NCI-H2029 (cell line): ENCODE results near the gene ZSCAN31.

Experiments
- DNase-seq: peaks from one replicate; lab custom pipeline; 2025; lab: John Stamatoyannopoulos, UW

Gene ZSCAN31

DNA sequence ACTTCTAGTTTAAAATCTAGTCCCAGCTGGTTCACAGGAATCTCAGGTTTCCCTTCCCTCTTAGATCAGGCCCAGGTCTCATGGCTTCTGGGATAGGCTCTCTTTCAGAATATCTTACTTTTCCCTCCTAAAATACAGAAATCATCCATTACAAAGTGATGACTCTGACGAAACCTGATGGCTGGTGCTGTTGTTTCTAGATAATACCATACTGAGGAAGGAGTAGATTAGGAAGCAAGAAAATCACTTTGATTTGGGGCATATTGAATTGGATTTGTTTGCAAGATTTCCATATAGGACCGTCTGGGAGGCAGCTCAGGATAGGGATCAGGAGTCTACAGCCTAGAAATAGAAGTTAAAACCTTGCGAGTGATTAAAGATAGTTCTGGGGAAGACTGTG is 17.4 kb upstream of the ZSCAN31 start:
- no peak for DNase-seq

DNA sequence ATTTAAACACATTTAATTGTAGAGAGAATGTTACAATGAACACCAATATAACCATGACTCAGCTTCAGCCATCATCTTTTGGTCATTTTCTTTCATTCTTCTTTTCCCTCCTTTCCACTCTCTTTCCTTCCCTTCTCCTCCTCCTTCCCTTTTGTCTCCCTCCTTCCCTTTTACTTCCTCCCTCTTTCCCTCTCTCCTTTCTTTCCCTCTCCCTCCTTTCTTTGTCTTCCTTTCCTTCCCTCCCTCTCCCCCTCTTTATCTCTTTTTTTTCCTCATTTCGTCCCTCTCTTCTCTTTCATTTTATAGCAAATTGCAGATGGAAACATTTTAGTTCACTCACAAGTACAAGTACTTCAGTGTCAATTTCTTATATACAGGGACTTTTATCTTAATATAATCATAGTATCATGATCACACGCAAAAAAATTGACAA is 15.6 kb upstream of the ZSCAN31 start:
- DNase-seq = no peak

DNA sequence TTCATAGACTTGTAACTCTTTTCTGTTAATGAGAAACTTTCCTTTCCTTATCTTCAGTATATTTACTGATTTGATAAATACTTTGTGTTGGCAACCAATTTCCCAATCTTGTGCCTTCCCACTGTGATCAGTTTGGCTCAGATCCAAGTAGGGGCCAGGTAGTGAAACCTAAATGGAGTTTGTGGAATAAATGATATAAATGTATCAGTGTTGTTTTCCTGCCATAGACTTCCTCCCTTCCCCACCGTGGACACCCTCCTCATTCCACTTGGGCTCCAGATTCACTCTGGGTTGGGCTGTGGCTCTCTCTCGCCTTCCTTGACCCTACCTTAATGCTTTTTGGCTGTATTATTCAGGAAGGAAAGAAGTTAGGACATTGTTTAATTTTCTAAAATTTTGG is 15.1 kb upstream of the ZSCAN31 start:
- no peak for DNase-seq

DNA sequence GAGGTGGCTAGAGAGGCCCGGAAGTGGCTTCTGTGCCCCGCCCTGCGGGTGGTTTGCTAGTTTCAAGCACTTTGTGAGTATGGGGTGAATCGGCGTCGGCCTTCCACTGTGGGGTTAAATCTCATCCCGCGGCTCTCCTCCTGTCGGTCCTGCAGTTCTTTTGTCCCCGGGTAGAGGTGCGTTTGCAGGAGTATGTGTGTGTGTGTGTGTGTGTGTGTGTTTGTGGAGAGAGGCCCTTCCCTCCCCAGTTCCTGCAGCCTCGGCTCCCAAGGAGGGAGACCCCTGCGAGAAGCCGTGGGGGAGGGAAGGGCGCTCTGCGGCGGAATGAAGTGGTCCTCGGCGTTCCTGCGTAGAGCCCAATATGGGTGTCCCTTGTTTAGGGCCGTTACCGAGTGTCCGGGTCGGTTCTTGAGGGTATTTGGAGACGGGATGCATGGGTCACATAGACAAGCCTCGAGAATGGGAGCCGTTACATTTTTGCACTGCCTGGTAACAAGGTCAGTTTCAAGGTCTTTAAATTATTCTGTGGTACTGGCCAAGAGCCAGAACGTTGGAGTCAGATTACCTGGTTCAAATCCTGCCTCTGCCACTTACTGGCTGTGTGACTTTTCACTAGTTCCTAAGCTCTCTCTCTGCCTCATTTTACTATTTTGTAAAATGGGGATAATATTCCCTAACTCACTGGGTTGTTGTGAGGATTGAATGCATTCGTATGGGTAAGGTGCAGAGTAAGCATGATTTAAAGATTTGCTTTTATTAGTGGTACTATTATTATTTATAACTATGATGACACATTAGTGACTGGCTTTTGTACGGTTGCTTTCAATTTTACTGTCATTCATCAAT is 14.2 kb upstream of the ZSCAN31 start, which contains the start of gene ZKSCAN3:
TSS of gene ZKSCAN3 (plus strand) at position 56 of the 846 bp plus-strand sequence. CDS start 9,640 bp downstream, outside the sequence.
- DNase-seq = peak; percentile 88

DNA sequence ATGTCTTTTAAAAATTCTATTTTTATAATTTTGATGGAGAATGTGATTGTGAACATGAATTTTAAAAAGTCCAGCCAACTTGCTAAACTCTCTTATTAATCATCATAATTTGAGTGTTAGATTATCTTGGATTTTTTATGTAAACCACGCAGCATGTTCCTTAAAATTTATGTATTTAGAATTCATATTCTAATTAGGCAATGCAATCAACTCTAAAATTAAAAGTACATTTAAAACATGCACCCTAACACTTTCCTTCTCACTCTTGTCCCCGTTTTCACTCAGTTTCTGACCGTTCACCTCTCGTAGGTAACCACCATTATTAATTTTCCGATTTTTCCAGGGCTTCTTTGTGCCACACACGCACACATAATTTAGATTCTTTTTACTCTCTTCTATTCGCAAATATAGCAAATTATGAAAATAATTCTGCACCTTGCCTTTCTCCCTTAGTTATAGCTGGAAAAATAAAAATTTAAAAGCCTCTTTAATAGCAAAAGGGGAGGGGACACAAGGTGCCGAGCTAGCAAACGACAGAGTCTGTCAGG is 13.5 kb upstream of the ZSCAN31 start:
- DNase-seq = no peak

DNA sequence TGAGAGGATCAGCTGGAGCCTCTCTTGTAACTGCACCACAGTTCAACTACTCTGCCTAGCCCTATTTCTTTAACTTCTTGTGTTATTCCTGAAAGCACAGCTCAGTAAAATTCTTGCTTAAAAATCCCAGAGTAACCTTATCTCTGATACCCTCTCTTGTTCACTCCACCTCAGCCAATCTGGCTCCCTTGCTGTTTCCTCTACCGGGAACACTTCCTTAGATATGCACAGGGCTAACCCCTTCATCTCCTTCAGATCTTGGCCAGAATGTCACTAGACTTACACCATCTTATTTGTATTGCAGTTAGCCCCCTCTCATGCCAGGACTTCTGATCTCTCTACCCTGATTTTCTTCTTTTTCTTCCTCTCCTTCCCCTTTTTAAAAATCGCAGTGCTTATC is 11.2 kb upstream of the ZSCAN31 start:
- DNase-seq = no peak

DNA sequence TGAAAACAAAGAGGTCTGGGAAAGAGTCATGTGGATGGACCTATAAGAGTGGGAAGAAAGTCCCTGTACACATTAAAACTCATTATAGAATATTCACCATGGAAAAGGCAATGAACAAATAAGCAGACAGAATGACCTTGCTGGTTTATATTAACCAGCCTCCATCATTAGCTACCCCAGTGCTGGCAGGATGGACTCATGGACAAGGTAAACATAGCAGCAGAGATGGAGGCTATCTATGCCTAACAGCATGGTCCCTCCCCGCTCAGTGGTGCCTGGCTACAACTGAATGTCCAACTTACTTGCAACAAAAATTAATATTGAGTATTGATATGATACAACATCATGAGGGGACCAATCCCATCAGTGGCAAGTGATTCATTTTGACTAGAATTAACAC is 9.3 kb upstream of the ZSCAN31 start:
- no peak for DNase-seq

DNA sequence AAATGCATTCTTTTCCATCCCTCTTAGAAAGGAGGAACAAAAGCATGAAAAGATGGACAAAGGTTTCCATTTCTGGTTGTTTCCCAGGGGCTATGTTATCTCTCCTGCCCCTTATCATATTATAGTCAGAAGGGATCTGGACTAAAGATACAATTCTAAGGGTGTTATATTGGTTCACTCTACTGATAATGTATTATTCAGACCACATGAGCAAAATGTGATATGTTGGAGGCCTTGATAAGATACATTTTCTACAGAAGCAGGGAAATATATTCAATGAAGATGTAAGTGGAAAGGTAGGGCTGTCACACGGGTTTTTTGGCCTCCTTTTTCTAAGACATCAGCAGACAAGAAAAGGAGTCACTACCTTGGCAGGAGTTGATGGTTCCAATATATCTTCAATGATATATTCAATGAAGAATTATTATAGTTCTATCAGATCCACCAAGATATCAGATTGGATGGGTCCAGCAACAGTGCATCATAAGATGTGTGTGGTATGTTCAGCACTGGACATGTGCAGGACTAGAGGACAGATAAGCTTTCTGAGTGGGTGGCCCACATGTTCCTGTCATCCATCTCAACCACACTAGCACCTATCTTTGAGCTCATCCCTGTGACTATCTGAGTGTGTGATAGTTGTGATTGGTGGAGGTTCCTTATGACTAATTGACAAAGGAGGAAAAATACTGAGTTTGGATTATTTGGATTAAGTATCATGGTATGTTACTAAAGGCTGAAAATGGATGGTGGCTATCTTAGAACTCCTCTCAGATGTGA is 8.1 kb upstream of the ZSCAN31 start:
- DNase-seq = no peak

DNA sequence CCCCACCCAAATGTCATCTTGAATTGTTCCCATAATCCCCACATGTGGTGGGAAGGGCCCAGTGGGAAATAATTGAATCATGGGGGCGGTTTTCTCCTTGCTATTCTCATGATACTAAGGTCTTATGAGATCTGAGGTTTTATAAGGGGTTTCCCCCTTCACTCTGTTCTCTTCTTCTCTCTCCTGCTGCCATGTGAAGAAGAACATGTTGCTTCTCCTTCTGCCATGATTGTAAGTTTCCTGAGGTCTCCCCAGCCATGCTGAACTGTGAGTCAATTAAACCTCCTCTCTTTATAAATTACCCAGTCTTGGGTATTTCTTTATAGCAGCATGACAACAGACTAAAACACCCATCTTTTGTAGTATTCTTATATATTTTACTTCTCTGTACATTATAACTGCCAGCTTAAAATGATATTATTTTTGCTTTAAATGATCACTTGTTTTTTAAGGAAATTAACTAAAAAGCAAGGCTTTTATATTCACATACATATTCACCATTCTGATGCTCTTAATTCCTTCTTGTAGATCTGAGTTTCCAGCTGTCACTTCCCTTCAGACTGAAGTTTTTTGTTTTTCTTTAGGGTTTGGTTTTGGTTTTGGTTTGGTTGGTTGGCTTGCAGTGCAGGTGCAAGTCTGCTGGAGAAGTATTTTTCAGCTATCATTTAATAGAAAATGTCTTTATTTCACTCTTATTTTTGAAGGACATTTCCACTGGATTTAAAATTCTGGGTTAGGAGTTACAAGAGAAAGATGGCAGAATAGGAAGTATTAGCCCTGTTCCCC is 4.6 kb upstream of the ZSCAN31 start:
- DNase-seq = no peak

DNA sequence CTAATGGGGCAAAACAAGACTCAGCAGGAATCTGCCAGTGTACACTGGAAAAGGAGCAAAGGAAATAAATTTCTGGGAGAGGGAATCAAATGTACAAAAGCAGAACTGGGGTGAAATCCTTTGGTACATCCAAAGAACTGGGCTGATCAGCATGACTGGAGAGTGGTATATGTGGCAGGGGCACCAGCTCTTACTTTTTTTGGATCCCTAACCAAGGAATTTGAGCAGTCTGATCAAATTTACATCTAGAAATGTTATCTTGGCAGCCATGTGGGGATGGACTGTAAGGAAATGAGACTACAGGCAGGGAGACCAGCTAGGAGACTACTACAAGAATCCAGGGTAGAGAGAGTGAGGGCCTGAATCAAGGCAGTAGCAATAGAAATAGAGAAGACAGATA is 1.2 kb upstream of the ZSCAN31 start:
- DNase-seq = no peak

DNA sequence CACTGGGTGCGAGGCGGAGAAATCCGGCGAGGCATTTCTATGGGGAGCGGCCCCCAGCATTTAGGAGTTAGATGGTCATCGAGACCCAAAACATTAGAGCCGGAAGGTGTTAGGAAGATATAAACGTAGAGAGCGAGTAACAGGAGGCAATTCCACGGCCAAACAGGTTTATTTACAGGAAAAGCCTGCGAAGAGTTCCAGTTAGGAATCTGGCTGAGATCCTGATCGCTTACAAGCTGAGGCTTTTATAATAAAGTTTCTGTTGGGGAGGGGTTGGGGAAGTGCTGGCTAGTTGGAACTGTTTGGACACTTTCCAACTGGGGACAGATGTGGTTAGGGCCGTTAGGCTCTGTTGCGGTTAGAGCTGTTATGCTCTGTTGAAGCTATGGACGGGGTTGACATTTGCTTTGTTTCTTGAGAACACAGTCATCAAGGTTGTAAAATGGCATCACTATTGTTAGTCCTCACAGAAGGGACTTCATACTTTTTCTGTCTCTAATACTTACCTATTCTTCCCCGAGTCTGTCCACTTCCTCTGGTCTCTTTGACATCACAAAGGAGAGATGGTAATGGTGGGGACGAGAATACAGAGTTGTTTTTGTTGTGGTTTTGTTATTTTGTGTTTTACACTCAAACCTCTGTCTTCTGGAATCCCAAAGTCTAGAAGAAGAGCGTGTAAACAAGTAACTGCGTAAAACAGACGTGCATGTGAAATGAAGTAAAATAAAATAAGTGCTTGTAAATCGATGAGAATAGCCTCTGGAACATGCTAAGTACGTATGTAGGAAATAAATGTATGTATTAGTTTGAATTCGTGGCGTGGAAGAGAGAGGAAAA is 554 bp upstream of the ZSCAN31 start:
- DNase-seq = peak; percentile 79

DNA sequence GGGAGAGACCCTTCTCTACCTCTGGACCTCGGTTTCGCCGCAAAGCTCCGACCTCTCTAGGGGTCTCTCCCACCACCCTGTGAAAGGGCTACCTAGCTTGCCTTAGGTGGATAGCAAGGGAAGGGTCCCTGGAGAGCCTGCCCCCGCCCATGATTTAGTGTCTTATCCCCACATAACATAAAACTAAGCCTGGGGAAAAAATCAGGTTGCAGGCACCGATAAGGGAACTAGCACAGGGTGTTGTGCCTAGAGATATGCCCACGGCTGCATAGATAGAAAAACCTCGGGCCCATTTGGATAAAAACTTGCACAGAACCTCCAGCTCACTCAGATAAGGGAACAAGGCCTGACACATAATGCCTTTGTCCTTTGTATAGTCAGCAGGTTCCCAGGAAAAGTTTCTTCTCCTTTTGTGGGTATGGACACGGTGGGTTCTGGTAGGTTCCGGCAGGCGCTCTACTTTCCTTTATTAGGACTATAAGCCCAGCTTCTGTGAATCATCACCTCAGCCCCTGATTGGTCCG is 846 bp downstream of the ZSCAN31 start:
- DNase-seq = no peak

DNA sequence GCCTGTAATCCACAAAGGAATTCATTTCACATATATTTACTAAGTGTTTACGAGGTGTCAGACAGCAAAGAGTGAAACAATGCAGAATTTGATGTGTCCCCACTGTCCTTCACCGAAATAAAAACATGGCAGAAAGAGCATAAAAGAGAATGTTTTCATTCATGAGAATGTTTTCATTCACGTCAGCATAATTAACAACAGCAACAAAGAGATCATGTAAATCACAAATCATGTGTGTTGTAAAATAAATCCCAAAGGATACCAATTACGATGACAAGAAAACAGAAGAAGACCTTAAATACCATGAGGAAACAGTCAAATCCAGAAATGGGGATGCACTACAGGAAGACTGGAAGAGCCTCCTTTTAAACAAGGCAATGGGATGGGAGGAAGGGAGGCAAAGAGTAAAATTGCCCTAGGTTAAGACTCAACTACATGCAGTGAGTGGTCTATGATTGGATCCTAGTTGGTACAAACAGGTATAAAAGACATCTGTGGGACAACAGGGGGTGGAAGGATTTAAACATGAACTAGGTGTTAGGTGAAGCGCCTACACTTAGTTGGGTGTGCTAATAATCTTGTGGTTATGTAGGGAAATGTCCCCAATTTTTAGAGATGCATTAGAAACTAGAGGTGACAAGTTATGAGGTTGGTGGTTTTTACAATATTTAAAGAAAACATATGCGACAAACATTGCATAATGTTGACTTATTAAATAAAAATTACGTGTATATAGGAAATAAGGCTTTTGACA is 1.5 kb downstream of the ZSCAN31 start:
- DNase-seq = no peak

DNA sequence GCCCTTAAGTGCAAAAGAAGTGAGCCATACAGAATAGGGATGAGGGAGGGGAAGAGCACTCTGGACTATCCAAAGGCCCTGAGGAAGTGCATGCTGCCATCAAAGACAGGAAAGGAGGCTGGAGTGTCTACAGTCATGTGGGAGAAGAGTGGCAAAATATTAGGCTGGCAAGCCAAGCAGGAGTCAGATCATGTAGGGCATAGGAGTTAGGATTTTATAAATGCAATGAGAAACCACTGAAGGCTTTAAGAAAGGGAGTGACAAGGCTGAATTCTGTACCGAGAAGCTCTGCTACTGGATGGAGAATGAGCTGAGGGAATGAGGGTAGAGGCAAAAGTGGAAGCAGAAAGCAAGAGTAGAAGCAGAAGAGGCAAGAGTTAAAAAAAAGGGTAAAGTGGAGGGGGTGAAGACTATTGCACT is 2.3 kb downstream of the ZSCAN31 start:
- DNase-seq = no peak

DNA sequence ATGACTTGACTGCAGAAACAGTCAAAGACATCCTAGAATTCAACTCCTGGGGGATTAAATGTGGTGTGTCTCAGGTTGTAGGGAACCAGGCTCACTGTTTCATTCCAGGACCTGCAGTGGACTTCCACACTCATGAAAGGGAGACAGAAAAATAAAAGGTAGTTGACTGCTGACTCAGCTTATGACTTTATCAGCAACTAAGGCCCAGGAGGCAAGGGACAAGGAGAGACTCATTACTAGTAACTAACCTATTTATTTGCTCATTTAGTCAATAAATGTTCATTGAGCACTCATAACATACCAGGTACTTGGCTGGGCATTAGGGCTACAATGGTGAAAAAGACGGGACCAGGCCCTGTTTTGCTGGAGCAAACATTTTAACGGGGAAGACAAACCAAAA is 2.9 kb downstream of the ZSCAN31 start:
- no peak for DNase-seq

DNA sequence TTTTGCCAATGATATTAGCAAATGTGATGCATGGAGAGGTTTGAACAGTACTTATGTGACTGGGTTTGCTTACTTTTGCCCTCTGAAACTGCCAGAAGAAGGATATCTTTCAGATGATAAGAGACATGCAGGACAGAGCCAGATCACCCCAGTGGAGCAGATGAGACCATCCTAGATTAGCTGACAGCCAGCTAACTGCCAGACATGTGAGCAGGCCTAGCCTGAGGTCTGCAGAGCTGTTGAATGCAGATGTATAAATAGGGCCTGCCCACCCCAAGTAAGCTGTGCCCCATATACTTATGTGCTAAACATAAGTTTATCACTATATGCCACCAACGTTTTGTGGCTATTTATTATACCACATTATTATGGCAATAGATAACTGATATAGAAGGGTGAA is 5.9 kb downstream of the ZSCAN31 start:
- DNase-seq = no peak

DNA sequence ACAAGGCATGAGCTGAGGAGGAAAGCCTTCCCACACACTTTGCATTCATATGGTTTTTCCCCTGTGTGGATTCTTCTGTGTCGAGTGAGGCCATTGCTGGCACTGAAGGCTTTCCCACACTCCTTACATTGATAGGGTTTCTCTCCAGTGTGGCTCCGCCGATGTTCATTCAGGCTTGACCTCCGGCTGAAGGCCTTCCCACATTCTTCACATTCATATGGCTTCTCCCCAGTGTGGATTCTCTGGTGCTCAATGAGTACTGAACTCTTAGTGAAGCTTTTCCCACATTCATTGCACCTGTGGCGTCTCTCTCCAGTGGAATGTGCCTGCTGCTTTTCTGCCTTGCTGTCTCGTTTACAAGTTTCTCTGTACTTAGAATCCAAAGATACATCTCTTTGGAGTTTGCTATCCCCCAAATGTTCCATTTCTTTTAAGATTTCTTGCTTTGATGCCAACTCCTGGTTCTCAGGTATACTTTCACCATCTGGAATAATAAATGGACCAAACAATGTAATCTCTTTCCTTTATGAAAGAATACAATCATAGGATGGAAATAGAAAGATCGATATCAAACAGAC is 9.5 kb downstream of the ZSCAN31 start:
- no peak for DNase-seq

DNA sequence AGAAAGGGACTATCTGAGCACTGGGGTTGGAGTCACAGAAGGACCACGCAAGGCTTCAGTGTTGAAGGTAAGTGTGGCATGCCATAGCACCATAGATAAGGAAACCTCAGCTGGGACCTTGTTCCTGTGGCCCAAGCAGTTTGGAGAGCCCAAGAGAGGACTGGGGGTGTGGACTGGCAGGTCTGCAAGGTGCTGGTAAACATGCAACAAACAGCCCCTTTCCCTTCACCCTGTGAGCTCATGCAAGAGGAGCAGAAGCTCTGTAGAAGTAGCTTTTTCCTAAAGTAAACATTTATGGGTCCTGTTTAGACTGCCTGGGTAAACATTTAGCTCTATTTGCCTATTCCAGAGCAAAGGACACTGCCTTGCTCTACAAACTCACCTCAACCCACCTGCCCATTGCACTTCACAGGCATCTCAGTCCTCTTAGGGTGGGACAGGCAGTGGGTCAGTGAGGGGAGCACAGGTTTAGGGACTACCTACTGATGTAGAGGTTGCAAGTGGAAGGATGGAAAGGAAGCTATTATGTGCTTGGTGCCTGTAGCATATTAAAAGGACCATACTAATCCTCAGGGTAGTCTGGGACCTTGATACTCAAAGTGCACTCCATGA is 12.0 kb downstream of the ZSCAN31 start:
- DNase-seq = peak; percentile 61

DNA sequence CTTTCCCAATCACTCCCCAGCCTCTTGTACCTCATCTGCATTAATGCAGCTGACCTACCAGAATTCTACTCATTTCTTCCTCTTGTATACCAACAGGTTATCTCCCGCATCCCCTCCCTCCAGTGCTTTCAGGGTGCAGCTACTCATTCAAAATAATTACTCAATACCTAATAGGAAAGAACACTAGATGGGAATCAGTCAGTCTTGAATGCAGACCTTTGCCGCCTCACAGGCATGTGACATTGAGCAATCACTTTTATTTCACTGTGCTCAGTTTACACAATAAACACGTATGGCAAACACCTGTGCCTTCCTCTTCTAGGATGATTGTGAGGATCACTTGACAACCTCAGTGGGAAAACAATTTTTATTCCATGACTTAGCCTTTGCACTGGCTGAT is 13.3 kb downstream of the ZSCAN31 start:
- DNase-seq = peak; percentile 83
